ENCODE data around the gene MYLK.

The MYLK gene

GRCh38 chr3:123783050-123783689 lies 101.0 kb downstream of the MYLK start:
- no peaks in the 10 kb centered on the region for H3K36me3 Mint-ChIP-seq
- H3K9me3 Mint-ChIP-seq (ENCODE audit: low read depth): no peaks in the 10 kb centered on the region
- H3K4me1 Mint-ChIP-seq (ENCODE audit: low read depth): no peaks in the 10 kb centered on the region
- peaks cover 2% of the 10 kb centered on the region for H3K27me3 Mint-ChIP-seq
- H3K27ac Mint-ChIP-seq: no peak overlapping the region
- no peak overlapping the region for H3K4me3 Mint-ChIP-seq

GRCh38 chr3:123782488-123782887 lies 101.6 kb downstream of the MYLK start:
- Mint-ChIP-seq H3K9me3 (ENCODE audit: low read depth) (no peaks in the 10 kb centered on the region), H3K27ac (no peak overlapping the region), H3K4me3 (no peak overlapping the region), H3K4me1 (ENCODE audit: low read depth) (no peaks in the 10 kb centered on the region), H3K27me3 (peaks cover 2% of the 10 kb centered on the region), H3K36me3 (no peaks in the 10 kb centered on the region)

GRCh38 chr3:123781571-123782275 lies 102.4 kb downstream of the MYLK start:
- Mint-ChIP-seq H3K4me1 (ENCODE audit: low read depth) (no peaks in the 10 kb centered on the region), H3K4me3 (no peak overlapping the region), H3K9me3 (ENCODE audit: low read depth) (no peaks in the 10 kb centered on the region), H3K27me3 (peaks cover 2% of the 10 kb centered on the region), H3K27ac (no peak overlapping the region), H3K36me3 (no peaks in the 10 kb centered on the region)

GRCh38 chr3:123781138-123781537 lies 103.0 kb downstream of the MYLK start:
- Mint-ChIP-seq H3K27me3 (peaks cover 2% of the 10 kb centered on the region), H3K4me3 (no peak overlapping the region), H3K36me3 (no peaks in the 10 kb centered on the region), H3K27ac (no peak overlapping the region), H3K9me3 (ENCODE audit: low read depth) (no peaks in the 10 kb centered on the region), H3K4me1 (ENCODE audit: low read depth) (no peaks in the 10 kb centered on the region)

GRCh38 chr3:123780656-123781055 lies 103.5 kb downstream of the MYLK start:
- no peaks in the 10 kb centered on the region for H3K4me1 Mint-ChIP-seq (ENCODE audit: low read depth)
- no peaks in the 10 kb centered on the region for H3K9me3 Mint-ChIP-seq (ENCODE audit: low read depth)
- H3K27me3 Mint-ChIP-seq: peaks cover 2% of the 10 kb centered on the region
- no peak overlapping the region for H3K4me3 Mint-ChIP-seq
- H3K27ac Mint-ChIP-seq: no peak overlapping the region
- no peaks in the 10 kb centered on the region for H3K36me3 Mint-ChIP-seq

GRCh38 chr3:123779655-123780231 lies 104.4 kb downstream of the MYLK start:
- Mint-ChIP-seq H3K36me3 (no peaks in the 10 kb centered on the region), H3K4me3 (no peak overlapping the region), H3K9me3 (ENCODE audit: low read depth) (no peaks in the 10 kb centered on the region), H3K27me3 (peaks cover 2% of the 10 kb centered on the region), H3K4me1 (ENCODE audit: low read depth) (no peaks in the 10 kb centered on the region), H3K27ac (no peak overlapping the region)

GRCh38 chr3:123778991-123779622 lies 105.0 kb downstream of the MYLK start:
- no peak overlapping the region for H3K27ac Mint-ChIP-seq
- H3K27me3 Mint-ChIP-seq: peaks cover 2% of the 10 kb centered on the region
- H3K36me3 Mint-ChIP-seq: no peaks in the 10 kb centered on the region
- H3K9me3 Mint-ChIP-seq (ENCODE audit: low read depth): no peaks in the 10 kb centered on the region
- H3K4me1 Mint-ChIP-seq (ENCODE audit: low read depth): no peaks in the 10 kb centered on the region
- H3K4me3 Mint-ChIP-seq: no peak overlapping the region

GRCh38 chr3:123778525-123778924 lies 105.6 kb downstream of the MYLK start:
- Mint-ChIP-seq H3K36me3 (no peaks in the 10 kb centered on the region), H3K4me1 (ENCODE audit: low read depth) (no peaks in the 10 kb centered on the region), H3K27ac (no peak overlapping the region), H3K9me3 (ENCODE audit: low read depth) (no peaks in the 10 kb centered on the region), H3K27me3 (peaks cover 2% of the 10 kb centered on the region), H3K4me3 (no peak overlapping the region)

- Mint-ChIP-seq H3K4me3 (no peak overlapping the region), H3K27ac (no peak overlapping the region), H3K4me1 (ENCODE audit: low read depth) (no peaks in the 10 kb centered on the region), H3K36me3 (no peaks in the 10 kb centered on the region), H3K9me3 (ENCODE audit: low read depth) (no peaks in the 10 kb centered on the region), H3K27me3 (peaks cover 2% of the 10 kb centered on the region)
Measured at GRCh38 chr3:123776071-123776782, 107.9 kb downstream of the MYLK start.

- H3K4me3 Mint-ChIP-seq: no peak overlapping the region
- H3K9me3 Mint-ChIP-seq (ENCODE audit: low read depth): no peaks in the 10 kb centered on the region
- no peaks in the 10 kb centered on the region for H3K27me3 Mint-ChIP-seq
- no peaks in the 10 kb centered on the region for H3K36me3 Mint-ChIP-seq
- H3K4me1 Mint-ChIP-seq (ENCODE audit: low read depth): no peaks in the 10 kb centered on the region
- H3K27ac Mint-ChIP-seq: no peak overlapping the region
Measured at GRCh38 chr3:123774474-123774873, 109.7 kb downstream of the MYLK start.

GRCh38 chr3:123773681-123774431 lies 110.3 kb downstream of the MYLK start:
- Mint-ChIP-seq H3K4me3 (no peak overlapping the region), H3K9me3 (ENCODE audit: low read depth) (no peaks in the 10 kb centered on the region), H3K27me3 (no peaks in the 10 kb centered on the region), H3K4me1 (ENCODE audit: low read depth) (no peaks in the 10 kb centered on the region), H3K27ac (no peak overlapping the region), H3K36me3 (no peaks in the 10 kb centered on the region)

GRCh38 chr3:123769356-123769743 lies 114.8 kb downstream of the MYLK start:
- Mint-ChIP-seq H3K27me3 (peaks cover 1% of the 10 kb centered on the region), H3K9me3 (ENCODE audit: low read depth) (no peaks in the 10 kb centered on the region), H3K4me3 (no peak overlapping the region), H3K27ac (no peak overlapping the region), H3K36me3 (no peaks in the 10 kb centered on the region), H3K4me1 (ENCODE audit: low read depth) (no peaks in the 10 kb centered on the region)

- Mint-ChIP-seq H3K4me1 (ENCODE audit: low read depth) (no peaks in the 10 kb centered on the region), H3K27ac (no peak overlapping the region), H3K36me3 (no peaks in the 10 kb centered on the region), H3K9me3 (ENCODE audit: low read depth) (no peaks in the 10 kb centered on the region), H3K27me3 (peaks cover 1% of the 10 kb centered on the region), H3K4me3 (no peak overlapping the region)
Measured at GRCh38 chr3:123768480-123769355, 115.4 kb downstream of the MYLK start.

All from activated naive CD8-positive, alpha-beta T cell (primary cell).